Measurements from ENCODE around the gene CDH26.

- no peak for TF ChIP-seq EP300 (IDR thresholded peaks at IDR 0.05; ENCODE audit: borderline replicate concordance)
- no peak for TF ChIP-seq TAF1 (IDR thresholded peaks at IDR 0.05; ENCODE audit: low read depth)
- no peak for TF ChIP-seq CREB1 (IDR thresholded peaks at IDR 0.05; ENCODE audit: low read depth)
- no peak for TF ChIP-seq NFIC (IDR thresholded peaks at IDR 0.05)
Observed at GRCh38 chr20:59955131-59955796, 3.0 kb upstream of the CDH26 start.

Data from Ishikawa (cell line).